Stimulated activated CD4-positive, alpha-beta T cell treated with anti-CD3 and anti-CD28 coated beads, Interleukin-1b, Interleukin-23, amount 100 ng/mL, for 1 hour (primary cell): ENCODE results near the gene GRK3.
"Not testable (repeated sequence)": the region's sequence is repeated elsewhere in the genome, so short reads cannot be mapped to it uniquely, and the experiment has no call there.

Source experiments
- DNase-seq, 2 donors: peaks; one replicate each; pipeline ENCODE4 v3.0.0-alpha.2; 2020; ENCODE audit warnings: low read depth in 2 of 2

The GRK3 gene

GRCh38 chr22:25572708-25573171, 8.3 kb downstream of the GRK3 start:
- no peak for DNase-seq

- no peak for DNase-seq
These were observed 9.4 kb downstream of the GRK3 start for GRCh38 chr22:25573841-25574240.

DNA sequence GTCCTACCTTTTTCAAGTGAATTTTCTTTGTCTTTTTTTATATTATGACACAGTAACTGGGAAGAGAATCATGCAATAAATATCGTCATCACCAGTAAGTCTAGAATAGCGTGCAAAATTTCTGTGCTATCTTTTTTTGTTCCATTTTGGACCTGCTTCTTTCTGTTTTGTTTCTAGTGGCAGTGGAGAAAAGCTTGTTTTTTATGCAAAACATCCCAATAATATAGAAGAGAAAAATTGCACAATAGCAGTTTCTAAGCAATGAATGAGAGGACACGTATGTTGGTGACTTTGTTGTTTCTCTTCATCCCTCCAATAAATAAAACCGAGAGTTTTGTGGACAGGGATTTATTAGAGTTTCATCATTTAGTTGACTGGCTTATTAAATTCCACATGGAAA, 10.3 kb downstream of the GRK3 start:
- no peak for DNase-seq

- DNase-seq = not testable (repeated sequence)
These were observed 11.4 kb downstream of the GRK3 start for GRCh38 chr22:25575674-25576392.

DNA sequence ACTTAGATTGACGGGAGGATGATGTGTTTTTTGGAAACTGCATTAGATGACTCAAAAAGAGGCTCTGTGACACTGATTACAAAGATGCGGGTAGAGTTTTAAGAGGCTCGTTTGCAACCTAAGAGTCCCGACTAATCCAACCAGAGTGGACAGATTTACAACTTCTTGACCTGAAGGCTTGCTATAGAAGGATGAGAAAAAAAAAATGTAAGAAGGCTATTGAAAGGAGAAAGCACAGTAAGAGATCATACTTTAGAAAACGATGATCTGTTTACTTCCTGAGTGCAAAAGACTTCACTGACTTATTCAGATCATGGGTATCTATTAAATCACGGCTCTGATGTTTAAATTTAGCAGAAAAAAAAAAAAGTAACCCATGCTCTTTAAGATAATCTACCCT, 17.0 kb downstream of the GRK3 start:
- DNase-seq = not testable (repeated sequence)

GRCh38 chr22:25582946-25583345, 18.5 kb downstream of the GRK3 start:
- DNase-seq = no peak

DNA sequence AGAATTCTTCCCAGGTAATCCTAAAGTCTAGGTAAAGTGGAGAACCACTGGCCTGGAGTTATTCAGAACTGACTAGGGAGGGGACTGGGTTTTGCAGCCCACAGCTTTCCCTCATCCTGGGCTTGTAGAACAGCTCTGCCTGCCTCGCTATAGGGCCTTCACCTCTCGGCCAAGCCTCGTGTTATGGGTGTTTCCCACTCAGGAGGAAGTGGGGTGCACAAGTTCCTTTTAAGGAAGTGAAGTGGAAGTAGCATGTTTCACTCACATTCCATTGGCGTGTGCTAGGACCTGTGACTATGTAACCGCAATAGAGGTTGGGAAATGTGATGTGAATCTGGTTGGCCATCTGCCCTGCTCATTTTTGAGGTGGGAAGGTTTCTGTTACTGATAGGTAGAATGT, 20.5 kb downstream of the GRK3 start:
- not testable (repeated sequence) for DNase-seq

GRCh38 chr22:25589664-25590063, 25.2 kb downstream of the GRK3 start:
- DNase-seq = not testable (repeated sequence)

- not testable (repeated sequence) for DNase-seq
These were observed 28.8 kb downstream of the GRK3 start for GRCh38 chr22:25593323-25593722.

DNA sequence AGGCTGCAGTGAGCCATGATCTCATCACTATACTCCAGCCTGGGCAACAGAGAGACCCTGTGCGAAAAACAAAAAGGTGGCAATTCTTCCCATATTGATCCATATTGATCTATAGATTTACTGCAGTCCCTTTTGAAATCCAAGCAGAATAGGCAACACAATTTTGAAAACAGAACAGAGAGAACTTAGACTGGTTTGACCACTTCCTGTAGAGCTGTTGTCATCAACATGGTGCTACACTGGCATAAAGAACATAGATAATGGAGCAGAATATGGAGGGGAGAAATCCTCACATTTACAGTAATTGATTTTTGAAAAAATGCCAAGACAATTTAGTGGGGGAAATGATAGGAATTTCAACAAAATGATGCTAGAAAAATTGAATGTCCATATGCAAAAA, 34.1 kb downstream of the GRK3 start:
- no peak for DNase-seq

- no peak for DNase-seq
These were observed 38.0 kb downstream of the GRK3 start for GRCh38 chr22:25602445-25602844.

- DNase-seq = no peak
These were observed 38.4 kb downstream of the GRK3 start for GRCh38 chr22:25602916-25603315.

GRCh38 chr22:25605146-25605545, 40.7 kb downstream of the GRK3 start:
- DNase-seq = not testable (repeated sequence)

- not testable (repeated sequence) for DNase-seq
These were observed 41.1 kb downstream of the GRK3 start for GRCh38 chr22:25605565-25605964.

GRCh38 chr22:25611284-25611683, 46.8 kb downstream of the GRK3 start:
- not testable (repeated sequence) for DNase-seq

GRCh38 chr22:25613131-25613530, 48.7 kb downstream of the GRK3 start:
- not testable (repeated sequence) for DNase-seq

- DNase-seq = not testable (repeated sequence)
These were observed 49.1 kb downstream of the GRK3 start for GRCh38 chr22:25613558-25613957.

DNA sequence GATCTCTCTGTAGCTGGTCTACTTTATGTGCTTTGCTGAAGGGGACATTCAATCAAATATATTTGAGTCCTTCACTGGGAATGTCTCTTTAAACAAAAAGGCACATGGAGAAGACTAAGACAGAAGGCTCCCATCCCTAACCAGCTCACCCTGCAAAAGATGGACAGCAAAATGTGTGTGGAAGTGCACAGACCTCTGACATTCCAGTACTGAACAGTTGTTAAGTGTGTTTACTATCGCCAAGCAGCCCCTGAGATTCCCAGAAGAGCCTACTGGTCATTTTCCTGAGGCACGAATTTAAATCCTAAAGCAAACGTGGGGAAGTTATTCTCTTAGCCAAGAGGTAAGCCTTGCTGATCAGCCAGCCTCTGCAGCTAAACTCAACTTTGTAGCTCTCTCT, 50.3 kb downstream of the GRK3 start:
- DNase-seq = not testable (repeated sequence)

DNA sequence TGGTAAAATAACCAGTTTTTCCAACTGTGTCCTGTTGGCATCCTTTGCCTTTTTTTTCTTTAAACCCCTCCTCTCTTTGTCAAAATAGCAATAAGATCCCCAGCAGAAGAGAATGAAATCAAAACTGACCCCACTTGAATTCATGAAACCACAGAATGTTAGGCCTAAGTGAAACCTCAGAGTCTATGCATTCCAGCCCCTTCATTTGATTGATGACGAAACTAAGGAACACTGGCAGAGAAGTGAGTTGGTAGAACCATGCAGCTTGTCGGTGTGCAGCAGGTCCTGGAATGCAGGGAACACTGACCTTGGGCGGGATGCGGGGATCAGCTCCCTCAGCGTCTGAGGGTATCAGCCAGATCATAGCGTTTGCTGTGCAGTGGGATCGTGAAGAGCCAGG, 57.5 kb downstream of the GRK3 start:
- DNase-seq = no peak

DNA sequence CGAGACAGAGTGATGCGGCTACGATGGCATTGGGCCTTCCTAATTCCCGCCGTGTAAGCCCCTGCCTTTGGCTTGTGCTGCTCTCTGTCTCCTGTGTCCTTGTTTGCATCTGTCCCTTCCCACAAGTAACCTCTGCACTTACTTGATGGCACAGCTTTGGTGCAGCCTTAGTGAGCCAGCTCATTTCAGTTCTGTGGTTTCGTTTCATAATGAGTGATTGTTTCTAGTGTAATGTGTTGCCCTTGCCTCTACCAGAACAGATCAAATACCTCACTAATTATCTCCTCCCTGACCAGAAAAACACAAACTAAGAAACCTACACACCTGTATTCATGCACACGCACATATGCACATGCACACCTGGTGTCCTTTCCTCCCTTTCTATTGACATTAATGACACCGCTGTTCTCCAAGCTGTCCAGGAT, 58.8 kb downstream of the GRK3 start:
- DNase-seq = no peak

- no peak for DNase-seq
These were observed 59.4 kb downstream of the GRK3 start for GRCh38 chr22:25623851-25624250.

DNA sequence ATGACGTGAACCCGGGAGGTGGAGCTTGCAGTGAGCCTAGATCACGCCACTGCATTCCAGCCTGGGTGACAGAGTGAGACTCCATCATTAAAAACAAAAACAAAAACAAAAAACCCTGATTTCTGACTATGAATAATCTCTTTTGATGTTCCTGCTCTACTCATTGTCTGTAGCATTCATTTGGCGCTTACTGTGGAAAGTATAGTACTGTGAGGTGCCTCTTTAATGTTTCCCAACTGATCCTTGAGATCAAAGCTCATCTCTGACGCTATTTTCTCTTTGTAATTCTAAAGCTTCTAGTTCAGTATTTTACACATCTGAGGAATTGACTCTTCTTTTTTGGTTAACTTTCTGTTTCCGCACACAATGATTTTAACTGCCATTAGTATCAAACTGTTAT, 60.0 kb downstream of the GRK3 start:
- no peak for DNase-seq

GRCh38 chr22:25625747-25626623, 61.5 kb downstream of the GRK3 start:
- not testable (repeated sequence) for DNase-seq
